Right hindlimb (tissue), 1 donor: ENCODE data around the gene OTOS.

Experiments
- DNase-seq: peaks from one replicate; pipeline ENCODE4 v3.0.0-alpha.2; 2018

OTOS gene

DNA sequence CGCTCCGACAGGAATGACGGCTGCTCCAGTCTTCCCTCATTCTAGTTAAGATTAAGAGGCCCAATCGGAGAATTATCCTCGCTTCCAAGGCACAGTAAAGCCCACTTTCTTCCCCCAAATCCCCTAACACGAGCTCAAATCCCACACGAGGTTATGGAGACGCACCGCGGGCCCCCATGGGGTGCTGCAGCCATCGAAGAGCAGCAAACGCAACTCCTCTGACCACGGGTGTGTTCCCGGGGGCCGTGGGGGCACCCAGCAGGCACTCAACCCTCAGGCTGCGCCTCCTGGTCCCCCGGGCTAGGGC lies 4.8 kb downstream of the OTOS start:
- no peak for DNase-seq

DNA sequence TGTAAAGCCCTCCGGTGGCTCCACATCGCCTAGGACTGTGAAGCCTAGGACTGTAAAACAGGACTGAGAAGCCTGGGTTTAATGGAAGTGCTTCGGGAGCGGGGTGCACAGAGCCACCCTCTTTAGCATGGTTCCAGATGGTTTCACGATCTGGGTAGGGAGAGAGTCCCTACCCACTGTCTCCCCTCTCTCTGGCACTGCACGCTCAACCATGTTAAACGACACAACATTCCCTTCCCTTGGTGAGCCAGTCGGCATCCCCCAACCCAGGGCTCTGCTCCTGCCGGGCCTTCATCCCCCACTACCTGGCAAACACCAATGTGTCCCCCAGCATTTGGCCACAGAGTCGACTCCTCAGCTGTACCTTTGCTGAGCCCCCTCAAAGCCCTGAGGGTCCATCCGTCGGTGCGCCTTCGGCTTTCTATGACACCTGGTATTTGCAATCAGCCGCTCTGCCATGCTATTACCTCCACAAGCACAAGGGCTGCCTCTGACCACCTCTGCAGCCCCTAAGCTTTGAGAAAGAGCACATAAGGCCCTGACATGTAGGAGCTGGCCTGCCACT lies 5.4 kb downstream of the OTOS start:
- no peak for DNase-seq

DNA sequence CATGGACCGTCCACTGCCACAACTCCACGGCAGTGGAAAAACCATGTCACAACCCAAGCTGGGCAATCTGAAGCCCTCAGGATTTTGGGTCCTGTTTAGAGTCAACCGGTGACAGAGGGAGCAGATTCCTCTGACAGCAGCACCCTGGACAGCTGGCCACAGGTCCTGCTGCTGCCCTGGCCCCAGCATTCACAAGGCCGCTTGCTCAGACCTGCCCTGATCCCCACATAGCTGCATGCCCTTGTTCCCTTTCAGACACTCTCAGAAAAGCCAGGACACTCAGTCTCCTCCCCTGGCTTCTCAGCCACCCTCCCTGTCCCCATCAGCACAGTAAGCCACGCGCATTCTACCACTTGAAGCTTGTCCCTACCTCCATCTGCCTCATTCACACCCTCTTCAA lies 6.0 kb downstream of the OTOS start:
- DNase-seq, result no peak

DNA sequence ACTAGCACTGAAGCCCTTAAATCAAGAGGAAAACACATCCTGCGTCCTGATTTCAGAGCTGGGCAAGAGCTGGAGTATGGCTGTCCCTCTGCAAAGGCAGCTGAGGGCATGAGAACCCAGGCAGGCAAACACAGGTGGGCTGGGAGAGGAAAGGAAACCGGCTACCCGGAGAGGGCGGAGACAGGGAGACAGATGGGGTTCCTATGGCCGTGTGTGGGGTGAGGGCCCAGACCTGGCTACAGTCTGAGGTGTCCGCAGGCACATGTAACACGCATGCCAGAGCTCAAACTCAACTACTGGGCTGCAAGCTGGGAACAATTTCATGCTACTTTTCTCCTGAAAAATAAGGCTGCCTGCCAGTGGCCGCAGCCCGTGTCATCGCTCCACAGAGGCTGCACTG lies 7.1 kb downstream of the OTOS start:
- no peak for DNase-seq

DNA sequence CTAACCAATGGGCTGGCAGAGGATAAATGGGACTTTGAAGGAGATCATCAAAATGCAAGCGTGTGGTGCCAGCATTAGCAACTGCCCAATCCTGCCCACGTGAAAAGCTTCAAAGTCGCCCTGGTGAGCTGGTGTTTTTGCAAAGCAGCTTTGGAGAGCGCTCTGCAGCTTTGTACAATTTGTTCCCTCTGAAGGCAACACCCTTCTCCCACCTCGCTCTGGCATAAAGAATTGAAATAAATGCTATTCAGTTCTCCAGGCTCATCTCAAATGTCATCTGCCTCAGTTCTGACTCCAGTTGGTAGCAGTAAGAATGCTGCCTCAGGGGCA lies 7.8 kb downstream of the OTOS start:
- no peak for DNase-seq

DNA sequence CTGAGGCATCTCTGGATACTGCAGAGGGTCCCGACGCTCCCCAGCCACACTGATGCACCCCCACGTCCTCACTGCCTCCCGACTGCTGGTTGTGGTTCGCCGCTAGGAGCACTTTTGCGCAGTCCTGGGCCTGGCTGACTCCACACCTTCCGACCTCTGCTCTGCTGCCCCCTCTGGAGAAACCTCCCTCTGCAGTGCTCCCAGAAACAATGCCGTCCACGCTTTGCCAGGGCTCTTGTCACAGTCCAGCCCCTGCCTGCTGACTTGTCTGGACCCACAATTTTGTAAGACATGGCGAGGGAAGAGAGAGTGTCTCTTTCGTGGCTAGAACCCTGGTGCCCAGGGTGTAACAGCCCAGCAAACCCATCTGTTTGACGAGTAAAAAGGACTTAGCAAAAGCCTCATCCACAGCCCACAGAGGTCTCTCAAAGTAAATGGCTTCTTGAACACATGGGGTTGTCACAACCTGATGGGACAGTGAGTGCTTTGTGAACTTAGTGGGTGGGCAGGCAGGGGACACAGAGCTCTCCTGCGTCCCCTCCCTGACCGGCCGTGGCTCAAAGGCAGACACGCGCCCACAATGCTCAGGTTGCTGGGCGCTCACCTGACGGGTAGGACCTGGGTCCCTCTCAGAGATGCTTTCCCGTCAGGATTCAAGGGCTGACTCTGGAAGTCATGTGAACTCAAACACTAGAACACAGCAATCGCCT lies 8.4 kb downstream of the OTOS start:
- DNase-seq, result no peak

DNA sequence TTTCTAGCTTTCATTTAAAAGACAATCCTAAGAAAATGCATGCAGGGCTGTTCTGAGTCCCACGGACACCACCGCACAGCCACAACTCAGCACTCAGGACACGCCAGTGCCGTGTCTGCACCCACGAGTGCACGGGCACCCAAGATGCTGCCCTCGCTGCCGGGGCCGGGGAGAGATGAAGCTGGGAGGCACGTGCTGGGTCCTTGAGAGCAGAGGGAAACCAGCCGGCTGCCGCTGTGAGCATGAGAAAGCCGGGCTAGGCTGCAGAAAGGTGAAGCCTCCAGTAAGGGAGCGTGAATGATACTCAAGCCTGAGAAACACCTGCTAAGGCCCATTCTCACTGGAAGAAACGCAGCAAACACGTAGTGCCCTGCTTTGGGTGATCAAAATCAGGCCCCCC lies 9.2 kb downstream of the OTOS start:
- no peak for DNase-seq

DNA sequence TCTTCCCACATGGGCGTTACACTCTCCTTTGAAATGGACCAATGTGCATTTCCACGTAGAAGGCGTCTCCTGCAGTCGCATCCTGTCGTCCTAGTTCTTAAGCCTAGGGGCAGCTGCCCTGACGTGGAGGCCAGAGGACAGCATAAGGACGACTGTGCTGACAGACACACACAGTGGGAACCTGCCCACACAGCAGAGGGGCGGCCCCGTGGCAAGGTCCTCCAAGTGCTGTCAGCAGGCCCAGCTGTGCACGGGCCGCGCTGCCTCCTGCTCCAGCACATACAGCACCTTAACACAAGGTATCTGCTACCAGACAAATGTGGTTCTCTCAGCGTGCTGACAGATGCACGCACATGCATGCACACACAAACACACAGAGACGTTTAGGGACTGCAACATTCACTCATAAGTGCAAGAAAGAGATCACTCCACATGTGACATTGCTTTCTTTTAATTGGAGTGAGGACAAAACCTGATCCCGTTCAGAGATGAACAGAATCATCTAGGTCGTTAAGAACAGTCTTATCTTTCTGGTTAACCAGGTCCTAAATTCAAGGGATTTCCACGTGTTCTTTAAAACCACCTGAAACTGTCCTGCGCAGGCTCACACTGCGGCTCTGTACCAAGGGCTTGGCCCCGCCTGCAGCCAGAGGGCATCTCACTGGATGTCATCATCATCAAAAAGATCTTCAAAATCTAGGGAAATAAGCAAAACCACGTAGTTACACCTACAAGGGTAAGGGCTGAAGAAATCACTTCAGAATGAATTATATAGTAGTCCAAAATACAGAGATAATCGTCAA lies 9.9 kb downstream of the OTOS start:
- DNase-seq, result no peak

DNA sequence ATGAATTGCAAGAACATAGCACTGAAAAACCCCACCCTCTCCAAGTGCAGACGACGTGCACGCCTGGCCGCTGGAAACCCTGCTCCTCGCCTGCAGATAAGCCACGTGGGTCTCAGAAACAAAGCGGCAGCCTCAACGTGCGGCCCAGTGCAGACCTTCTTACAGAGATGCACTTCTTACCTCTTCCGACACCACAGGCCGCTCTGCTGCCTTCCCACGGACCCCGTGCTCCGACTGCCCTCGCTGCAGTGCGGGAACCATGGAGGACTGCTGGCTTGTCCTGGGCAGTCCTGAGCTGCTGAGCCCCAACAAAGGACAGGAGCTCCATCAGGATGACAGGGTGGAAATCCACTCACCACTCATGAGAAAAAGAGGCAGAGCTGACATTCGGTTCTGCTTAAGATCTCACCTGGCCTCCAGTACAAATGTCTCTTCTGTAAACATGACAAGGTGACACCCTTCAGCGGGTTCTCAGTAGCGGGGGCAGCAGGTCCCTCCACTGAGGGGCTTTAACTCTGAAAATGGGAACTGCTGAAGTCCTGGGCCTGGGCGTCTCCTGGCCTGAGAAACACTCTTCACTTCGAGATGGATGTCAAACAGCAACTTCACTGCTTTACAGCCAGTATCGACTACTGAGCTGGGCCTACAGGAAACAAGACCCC lies 10.6 kb downstream of the OTOS start:
- DNase-seq, result no peak

DNA sequence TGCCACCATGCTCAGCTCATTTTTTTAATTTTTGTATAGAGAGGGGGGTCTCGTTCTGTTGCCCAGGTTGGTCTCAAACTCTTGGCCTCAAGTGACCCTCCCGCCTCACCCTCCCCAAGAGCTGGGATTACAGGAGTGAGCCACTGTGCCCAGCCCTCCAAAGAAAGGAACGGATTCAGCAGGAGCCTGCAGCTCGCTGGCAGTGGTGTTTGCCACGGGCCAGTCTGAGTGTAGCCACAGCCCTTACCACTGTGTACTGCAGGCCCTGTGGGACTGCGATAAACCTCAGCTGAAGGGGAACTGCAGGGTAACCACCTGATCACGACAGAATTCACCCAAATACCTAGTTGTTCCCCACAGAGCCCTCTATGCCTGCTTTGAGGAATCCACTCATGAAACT lies 11.1 kb downstream of the OTOS start:
- DNase-seq, result no peak

DNA sequence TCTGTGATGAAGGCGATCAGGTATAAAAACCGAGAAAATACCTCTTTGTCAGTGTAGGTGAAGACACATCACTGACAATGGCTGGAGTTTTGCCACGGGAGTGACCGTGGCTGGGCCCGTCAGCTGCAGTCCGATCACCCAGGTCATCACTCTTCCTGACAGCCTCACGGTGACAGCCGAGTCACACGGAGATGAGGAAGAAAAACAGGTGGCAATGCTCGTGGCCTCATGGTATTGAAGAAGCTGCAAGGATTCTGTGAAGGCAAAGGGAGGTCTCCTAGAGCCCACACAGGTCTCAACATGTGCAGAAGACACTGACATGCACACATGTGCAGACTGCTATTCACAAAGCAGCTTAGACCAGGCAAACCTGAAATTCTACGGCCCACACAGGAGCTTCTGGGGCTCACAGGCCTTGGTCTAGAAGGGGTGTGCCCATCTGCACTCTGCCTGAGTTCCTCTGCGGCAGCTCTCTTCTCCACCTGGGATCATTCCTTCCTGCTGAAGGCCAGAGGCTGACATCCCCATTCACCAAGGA lies 11.8 kb downstream of the OTOS start:
- no peak for DNase-seq

DNA sequence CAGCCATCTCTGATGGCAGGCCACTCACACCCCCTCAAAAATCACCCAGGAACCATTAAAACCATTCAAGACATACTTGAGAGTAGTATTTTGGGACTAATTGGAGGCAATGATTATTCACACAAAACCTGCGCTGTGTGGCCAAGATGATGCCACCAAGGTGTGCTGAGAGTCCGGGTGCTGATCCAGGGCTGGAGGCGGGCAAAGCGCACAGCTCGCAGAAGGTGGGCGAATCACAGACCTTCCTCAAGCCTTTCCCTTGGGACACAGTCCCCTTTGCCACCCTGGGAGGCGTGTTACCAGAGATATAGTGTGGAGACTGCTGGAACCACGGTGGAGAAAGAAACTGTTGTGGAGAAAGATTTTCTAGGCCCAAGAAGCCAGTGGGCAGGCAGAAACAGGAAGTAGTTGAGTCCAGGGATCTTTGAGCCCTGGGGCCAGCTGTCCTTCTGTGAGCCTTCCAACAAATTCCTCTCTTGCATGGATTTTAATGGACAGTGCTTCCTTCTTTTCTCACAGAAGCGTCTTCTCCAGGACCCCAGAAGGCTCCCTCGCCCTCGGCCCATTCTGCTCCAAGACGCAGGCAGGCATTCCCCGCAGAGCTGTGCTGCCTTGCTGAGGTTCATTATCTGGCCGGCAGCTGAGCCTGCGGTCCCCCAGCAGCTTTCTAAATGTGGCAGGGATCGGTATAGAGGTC lies 12.4 kb downstream of the OTOS start:
- DNase-seq, result no peak

DNA sequence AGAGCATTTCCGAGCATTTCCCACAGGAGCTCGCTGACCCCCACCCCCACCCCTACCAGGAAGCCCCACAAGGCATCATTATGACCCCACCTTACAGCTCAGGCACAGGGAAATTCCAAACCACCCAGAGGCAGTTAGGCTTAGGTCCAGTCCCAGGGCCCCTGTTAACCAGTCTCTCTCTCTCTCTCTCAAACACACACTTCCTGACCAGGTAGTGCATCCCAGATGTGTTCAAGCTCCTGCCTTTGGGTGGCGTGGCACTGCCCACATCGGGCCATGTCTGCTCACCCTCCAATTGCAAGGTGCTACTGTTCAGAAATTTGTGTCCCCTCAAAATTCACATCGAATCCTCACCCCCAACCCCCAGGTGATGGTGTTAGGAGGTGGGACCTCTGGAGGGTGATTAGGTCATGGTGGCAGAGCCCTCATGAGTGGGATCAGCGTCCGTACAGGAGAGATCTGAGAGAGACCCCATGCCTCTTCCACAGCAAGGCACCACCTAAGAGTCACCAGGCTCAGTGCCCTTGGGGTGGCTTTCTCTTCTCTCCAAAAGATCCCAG lies 13.2 kb downstream of the OTOS start:
- no peak for DNase-seq

DNA sequence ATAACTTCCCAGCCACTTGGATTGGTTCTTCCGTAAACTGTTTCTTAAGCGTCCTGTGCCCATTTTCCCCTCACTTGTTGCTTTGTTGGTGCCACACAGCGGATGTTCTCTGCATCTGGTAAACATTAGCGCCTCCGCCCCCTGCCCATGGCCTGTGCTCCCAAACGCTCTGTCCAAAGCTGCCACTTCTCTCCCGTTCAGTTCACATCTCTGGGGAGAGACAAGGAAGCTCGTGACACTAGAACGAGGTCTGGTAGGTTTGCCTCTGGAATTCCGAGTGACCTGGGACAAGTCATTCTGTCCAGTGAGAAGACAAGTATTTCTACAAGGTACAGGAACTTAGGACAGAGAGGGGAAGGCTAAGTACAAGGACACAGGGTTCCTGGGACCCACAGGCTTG lies 13.7 kb downstream of the OTOS start:
- DNase-seq, result no peak

DNA sequence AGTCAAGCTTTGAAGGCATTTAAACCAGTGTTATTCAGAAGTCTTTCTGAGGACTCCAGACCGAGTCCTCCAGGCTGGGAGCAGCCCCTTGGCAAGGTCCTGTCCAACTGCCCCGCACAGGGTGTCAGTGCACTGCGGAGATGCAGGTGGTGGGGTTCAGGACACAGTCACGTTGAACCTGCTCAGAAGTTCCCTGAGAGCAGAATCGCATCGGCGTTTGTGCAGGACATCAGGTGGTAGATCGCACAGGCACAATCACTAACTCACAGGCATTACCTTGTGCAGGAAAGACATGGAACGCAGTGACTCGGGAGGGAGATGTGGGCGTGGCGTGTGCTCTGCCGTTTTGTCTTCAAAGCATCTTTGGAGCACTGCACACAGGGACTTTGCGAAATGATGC lies 14.7 kb downstream of the OTOS start:
- no peak for DNase-seq

DNA sequence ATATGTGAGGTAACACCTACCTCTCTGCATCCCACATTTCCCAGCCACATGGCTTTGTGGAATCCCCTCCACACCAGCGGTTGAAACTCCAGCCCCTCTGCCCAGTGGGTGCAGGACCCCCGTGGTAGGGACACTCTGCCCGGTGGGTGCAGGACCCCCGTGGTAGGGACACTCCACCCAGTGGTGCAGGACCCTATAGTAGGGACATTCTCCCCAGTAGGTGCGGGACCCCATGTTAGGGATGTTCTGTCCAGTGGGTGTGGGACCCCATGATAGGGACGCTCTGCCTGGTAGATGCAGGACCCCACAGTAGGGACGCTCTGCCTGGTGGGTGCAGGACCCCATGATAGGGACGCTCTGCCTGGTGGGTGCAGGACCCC lies 15.8 kb downstream of the OTOS start:
- DNase-seq, result no peak

DNA sequence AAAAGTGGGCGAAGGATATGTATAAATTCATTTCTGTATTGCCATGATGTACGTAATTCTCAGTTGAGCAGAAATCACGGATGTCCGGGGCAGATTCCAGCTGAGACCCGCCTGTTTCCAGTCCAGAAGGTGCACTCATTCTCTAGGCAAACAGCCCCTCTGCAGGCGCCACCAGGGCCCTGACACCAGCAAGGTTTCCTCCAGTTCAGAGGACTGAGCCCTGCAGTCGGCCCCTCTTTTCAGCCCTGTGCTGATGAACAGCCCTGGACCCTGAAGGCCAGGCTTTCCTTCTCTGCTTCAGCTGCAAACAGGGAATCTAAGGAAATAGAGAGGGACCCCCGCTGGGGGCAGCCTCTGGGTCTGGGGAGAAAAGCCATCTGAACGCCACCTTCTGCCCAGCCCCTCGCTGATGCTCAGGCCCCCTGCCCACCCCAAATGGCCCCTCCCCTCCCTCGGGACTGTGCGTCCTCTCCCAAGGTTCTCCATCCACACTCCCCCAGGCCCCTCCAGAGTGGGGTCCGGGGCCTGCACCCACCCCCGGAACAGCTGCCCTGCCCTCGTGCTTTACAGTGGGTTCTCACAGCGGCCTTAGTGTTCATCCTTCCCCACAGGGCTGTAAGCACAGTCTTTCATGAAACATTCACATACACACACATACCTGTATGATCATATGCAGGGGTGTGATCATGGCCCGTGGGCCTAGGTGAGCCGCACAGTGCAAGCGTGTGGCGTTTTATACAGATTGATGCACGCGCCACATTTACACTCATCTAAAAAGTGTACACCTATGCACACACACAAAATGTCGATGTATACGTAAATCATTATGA lies 16.4 kb downstream of the OTOS start:
- no peak for DNase-seq

DNA sequence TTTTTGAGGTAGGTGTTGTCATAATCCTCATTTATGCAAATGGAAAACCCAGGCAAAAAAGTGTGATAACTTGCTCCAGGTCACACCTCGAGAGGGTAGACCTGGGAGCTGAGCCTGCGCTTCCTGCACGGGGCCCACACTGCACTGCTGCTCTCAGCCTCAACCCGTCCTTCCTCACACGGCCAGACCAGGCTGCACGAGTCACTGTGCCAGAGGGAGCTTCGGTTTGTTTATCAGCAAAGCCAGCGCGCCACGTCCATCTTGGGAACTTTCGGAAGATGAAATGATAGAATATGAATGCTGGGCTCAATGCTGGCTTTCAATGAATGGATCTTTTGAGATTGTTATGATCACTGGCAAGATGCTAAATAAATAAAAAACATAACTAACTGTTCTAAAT lies 18.8 kb downstream of the OTOS start:
- no peak for DNase-seq

DNA sequence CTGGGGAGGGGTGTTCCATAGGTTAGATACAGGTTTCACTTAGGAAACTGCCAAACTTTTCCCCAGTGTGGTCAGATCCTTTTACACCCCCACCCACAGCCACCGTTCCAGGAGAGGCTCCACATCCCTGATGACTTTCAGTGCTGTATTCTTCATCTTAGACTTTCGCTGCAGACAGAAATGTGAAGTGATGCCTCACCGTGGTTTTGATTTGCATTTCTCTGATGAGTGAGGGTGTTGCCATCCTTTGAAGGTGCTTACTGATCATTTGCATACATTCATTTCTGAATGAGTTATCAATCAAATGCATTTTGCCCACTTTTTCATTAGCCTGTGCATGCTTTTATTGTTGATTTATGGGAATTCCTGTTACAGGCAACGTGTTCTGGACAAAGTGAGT lies 19.3 kb downstream of the OTOS start:
- no peak for DNase-seq

DNA sequence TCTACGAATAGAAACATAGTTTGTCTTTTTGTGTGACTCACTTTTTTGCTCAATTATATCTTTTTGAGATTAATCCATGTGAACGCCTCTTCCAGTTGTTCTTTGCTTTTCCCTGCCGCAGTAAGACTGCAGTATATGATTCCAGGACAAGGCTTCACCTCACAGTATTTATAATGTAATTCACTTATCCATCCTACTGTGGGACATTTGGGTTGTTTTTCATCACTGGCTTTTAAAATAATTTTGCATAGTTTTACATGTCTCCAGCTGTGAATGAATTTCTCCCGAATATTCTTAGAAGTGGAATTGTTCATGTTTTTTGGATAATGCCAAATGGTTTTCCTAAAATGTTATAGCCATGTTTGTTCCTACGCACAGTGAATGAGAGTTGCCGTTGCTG lies 26.2 kb downstream of the OTOS start:
- DNase-seq, result no peak

DNA sequence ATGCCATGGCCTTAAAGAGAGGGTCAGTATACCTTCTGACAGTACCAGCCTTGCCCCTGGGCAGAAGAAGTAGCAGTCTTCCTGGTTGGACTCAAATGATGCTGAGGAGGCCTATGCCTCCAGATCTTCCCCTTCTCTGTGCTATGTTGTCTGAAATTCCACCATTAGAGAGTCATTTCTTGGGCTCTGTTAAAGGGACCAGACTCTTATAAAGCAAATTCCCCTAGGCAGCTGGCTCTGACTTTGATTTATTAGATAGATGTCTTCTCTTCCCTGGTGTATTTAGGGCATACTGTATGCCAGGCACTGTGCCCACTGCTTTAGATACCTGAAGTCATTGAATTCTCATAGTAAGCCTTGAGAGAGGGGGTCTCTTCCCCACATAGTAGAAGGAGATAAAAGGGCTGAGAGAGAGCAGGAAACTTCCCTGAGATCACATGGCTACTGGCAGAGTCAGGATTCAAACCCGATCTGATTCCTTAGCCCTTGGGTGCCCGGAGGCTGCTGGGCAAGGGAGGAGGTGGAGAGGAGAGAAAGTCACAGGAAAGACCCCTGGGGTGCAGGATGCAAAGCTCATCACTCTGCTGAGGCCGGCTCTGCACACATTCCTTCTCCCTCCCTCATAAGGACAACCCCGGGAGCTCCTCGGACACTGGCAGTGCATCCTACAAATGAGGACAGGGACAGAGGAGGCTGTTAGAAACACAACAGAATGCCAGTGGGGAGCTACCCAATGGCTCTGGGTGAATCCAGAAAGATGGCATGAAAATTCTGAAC lies 27.4 kb downstream of the OTOS start:
- DNase-seq, result no peak
